HEK293T (cell line): Measurements from ENCODE around the gene ALPP.

Experiments used
- CTCF ChIA-PET: fragments of 350-600 bp; formaldehyde crosslinking; extraction: SDS; loops from one replicate; lab custom pipeline; 2021; ENCODE audit warnings: antibody characterized with exemption, inconsistent platforms; lab: Yijun Ruan, JAX
- POLR2A ChIA-PET: fragments of 350-600 bp; formaldehyde crosslinking; extraction: SDS; loops from one replicate; lab custom pipeline; 2020; ENCODE audit warnings: antibody characterized with exemption, inconsistent platforms; lab: Yijun Ruan, JAX
- DNase-seq: peaks from one replicate; pipeline ENCODE4 v3.0.0; 2012; ENCODE audit warnings: mixed read lengths; ENCODE audit errors: extremely low spot score
- ARNT ChIP-seq: fragments of 450-650 bp; IDR thresholded peaks from 2 replicates; pipeline ENCODE4 v1.6.1; 2017; ENCODE audit warnings: mild to moderate bottlenecking
- BHLHE40 ChIP-seq: fragments of 450-650 bp; IDR thresholded peaks from 2 replicates; pipeline ENCODE4 v1.6.1; 2016; ENCODE audit warnings: mild to moderate bottlenecking, moderate library complexity, borderline replicate concordance
- CTBP1 ChIP-seq: fragments of 450-650 bp; IDR thresholded peaks from 2 replicates; pipeline ENCODE4 v1.6.1; 2016; ENCODE audit warnings: borderline replicate concordance
- ELF4 ChIP-seq: fragments of 450-650 bp; IDR thresholded peaks from 2 replicates; pipeline ENCODE4 v1.6.1; 2017; ENCODE audit warnings: antibody characterized with exemption
- FOXA1 ChIP-seq: fragments of 450-650 bp; IDR thresholded peaks from 2 replicates; pipeline ENCODE4 v1.6.1; 2016; ENCODE audit warnings: mild to moderate bottlenecking
- FOXK2 ChIP-seq: fragments of 450-650 bp; IDR thresholded peaks from 2 replicates; pipeline ENCODE4 v1.6.1; 2016; ENCODE audit warnings: mild to moderate bottlenecking
- FOXM1 ChIP-seq: fragments of 450-650 bp; IDR thresholded peaks from 2 replicates; pipeline ENCODE4 v1.6.1; 2017; ENCODE audit warnings: mild to moderate bottlenecking, borderline replicate concordance
- HDGF ChIP-seq: fragments of 450-650 bp; IDR thresholded peaks from 2 replicates; pipeline ENCODE4 v1.6.1; 2017; ENCODE audit warnings: antibody characterized with exemption, borderline replicate concordance
- L3MBTL2 ChIP-seq: fragments of 450-650 bp; conservative IDR thresholded peaks from 2 replicates; pipeline ENCODE4 v1.6.1; 2016; ENCODE audit warnings: mild to moderate bottlenecking
- LEF1 ChIP-seq: fragments of 450-650 bp; IDR thresholded peaks from 2 replicates; pipeline ENCODE4 v1.6.1; 2017; ENCODE audit warnings: mild to moderate bottlenecking, borderline replicate concordance
- NFRKB ChIP-seq: fragments of 450-650 bp; IDR thresholded peaks from 2 replicates; pipeline ENCODE4 v1.6.1; 2016; ENCODE audit warnings: mild to moderate bottlenecking, moderate library complexity
- PKNOX1 ChIP-seq: fragments of 450-650 bp; IDR thresholded peaks from 2 replicates; pipeline ENCODE4 v1.6.1; 2016
- SP1 ChIP-seq: fragments of 450-650 bp; IDR thresholded peaks from 2 replicates; pipeline ENCODE4 v1.6.1; 2017
- SUZ12 ChIP-seq: fragments of 450-650 bp; IDR thresholded peaks from 2 replicates; pipeline ENCODE4 v1.6.1; 2016; ENCODE audit warnings: mild to moderate bottlenecking
- TARDBP ChIP-seq: fragments of 450-650 bp; IDR thresholded peaks from 2 replicates; pipeline ENCODE4 v1.6.1; 2016
- ZNF384 ChIP-seq: fragments of 450-650 bp; IDR thresholded peaks from 2 replicates; pipeline ENCODE4 v1.6.1; 2016

Gene ALPP

GRCh38 chr2:232351686-232352510 is 26.7 kb upstream of the ALPP start:
- DNase-seq, result no peak
- POLR2A ChIA-PET, result no interaction called here
- CTCF ChIA-PET, result no interaction called here
- TF ChIP-seq L3MBTL2 (no peak), ZNF384 (no peak), FOXA1 (no peak), SUZ12 (no peak), NFRKB (no peak), ARNT (no peak), CTBP1 (no peak), ELF4 (no peak), HDGF (no peak), TARDBP (no peak), FOXM1 (no peak), BHLHE40 (no peak), LEF1 (no peak), PKNOX1 (no peak), FOXK2 (no peak), SP1 (no peak)

- ChIA-PET POLR2A (no interaction called here), CTCF (no interaction called here)
- DNase-seq, result no peak
- TF ChIP-seq ELF4 (no peak), L3MBTL2 (no peak), CTBP1 (no peak), HDGF (no peak), BHLHE40 (no peak), LEF1 (no peak), PKNOX1 (no peak), FOXM1 (no peak), SP1 (no peak), ZNF384 (no peak), NFRKB (no peak), TARDBP (no peak), SUZ12 (no peak), FOXK2 (no peak)
Measured at GRCh38 chr2:232352511-232353091, 25.9 kb upstream of the ALPP start.

- ChIA-PET POLR2A (no interaction called here), CTCF (no interaction called here)
- TF ChIP-seq ARNT (no peak), BHLHE40 (no peak), FOXA1 (no peak), FOXM1 (no peak), NFRKB (no peak)
Measured at GRCh38 chr2:232353096-232353495, 25.5 kb upstream of the ALPP start.

GRCh38 chr2:232353660-232354059 is 24.9 kb upstream of the ALPP start:
- ChIA-PET POLR2A (no interaction called here), CTCF (no interaction called here)
- DNase-seq, result no peak
- TF ChIP-seq CTBP1 (no peak), NFRKB (no peak), ELF4 (no peak), ZNF384 (no peak), SP1 (no peak), ARNT (no peak), SUZ12 (no peak)

More at GRCh38 chr2:232353096-232353495, 25.5 kb upstream of the ALPP start:
- no peak for DNase-seq

GRCh38 chr2:232354069-232354468 is 24.5 kb upstream of the ALPP start:
- CTCF ChIA-PET, result no interaction called here

More at GRCh38 chr2:232354069-232354468, 24.5 kb upstream of the ALPP start:
- POLR2A ChIA-PET, result no interaction called here
- no peak for DNase-seq
- no peak for TF ChIP-seq LEF1
- no peak for TF ChIP-seq PKNOX1
- no peak for TF ChIP-seq HDGF
- no peak for TF ChIP-seq TARDBP
- no peak for TF ChIP-seq CTBP1
- no peak for TF ChIP-seq FOXM1
